GM19455 (cell line): Measurements from ENCODE around the gene RRP9.
"Not testable (repeated sequence)": the region's sequence is repeated elsewhere in the genome, so short reads cannot be mapped to it uniquely, and the experiment has no call there.

Source experiments
- ATAC-seq: cut with Tn5 transposase; IDR thresholded peaks from one replicate; pipeline ENCODE4 v1.9.1; 2021; ENCODE audit not compliant: unreplicated experiment

RRP9 gene

DNA sequence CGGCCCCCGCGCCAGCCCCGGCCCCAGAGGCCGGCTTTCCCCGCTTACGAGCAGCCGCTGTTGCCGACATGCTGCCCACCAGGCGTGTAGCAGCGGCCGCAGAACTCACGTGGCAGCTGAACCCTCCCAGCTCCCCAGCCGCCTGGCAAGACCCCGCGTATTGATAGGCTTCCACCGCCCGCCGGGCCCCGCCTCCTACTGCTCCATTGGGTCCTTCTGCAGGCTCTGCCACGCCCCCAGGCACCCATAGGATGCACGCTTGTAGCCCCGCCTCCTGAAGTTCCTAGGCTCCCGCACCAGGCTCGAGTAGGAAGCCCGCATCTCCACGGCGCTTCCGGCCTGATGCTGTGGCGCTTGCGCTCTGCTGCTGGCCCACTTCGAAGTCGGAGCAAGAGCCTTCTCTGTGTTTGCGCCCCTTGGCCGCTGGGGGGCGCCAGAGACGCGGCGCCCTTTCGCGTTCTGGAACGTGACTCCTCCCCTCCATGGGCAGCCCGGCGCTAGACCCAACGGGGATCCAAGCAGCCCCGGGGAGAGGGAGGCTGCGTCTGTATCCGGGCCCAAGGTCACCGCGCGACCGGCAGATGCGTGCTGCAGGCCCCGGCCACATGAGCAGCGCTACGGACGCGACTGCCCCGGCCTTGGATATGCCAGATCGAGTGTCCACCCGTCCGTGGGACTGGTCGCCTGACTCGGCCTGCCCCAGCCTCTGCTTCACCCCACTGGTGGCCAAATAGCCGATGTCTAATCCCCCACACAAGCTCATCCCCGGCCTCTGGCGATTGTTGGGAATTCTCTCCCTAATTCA, at the start of gene RRP9, which contains the start of gene PARP3:
RRP9 (minus strand) TSS at position 107 of the 805 bp plus-strand sequence; CDS start at position 70, 37 bp downstream.
PARP3 (plus strand) TSS at position 566 of the 805 bp plus-strand sequence. CDS start 993 bp downstream, outside the sequence.
- peak; percentile 91 for ATAC-seq

- not testable (repeated sequence) for ATAC-seq
These were observed 48.8 kb upstream of the RRP9 start for GRCh38 chr3:51990501-51990971.

GRCh38 chr3:51988286-51989146, 46.8 kb upstream of the RRP9 start:
- ATAC-seq = no peak

DNA sequence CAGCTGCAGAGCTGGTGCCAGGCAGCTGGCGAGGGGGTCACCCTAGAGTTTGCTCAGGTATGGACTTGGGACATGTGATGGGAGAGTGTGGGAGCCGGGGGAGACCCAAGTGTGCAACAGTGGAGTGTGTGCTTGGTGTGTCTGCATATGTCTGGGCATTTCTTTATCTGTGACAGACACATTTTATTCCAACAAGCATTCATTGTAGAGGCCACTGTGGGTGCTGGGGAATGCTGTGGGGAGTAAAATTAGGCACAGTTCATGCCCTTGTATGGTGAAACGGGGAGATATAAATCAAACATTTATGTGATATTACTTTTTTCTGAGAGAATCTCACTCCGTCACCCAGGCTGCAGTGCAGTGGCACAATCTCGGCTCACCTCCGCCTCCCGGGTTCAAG, 45.9 kb upstream of the RRP9 start:
- no peak for ATAC-seq

DNA sequence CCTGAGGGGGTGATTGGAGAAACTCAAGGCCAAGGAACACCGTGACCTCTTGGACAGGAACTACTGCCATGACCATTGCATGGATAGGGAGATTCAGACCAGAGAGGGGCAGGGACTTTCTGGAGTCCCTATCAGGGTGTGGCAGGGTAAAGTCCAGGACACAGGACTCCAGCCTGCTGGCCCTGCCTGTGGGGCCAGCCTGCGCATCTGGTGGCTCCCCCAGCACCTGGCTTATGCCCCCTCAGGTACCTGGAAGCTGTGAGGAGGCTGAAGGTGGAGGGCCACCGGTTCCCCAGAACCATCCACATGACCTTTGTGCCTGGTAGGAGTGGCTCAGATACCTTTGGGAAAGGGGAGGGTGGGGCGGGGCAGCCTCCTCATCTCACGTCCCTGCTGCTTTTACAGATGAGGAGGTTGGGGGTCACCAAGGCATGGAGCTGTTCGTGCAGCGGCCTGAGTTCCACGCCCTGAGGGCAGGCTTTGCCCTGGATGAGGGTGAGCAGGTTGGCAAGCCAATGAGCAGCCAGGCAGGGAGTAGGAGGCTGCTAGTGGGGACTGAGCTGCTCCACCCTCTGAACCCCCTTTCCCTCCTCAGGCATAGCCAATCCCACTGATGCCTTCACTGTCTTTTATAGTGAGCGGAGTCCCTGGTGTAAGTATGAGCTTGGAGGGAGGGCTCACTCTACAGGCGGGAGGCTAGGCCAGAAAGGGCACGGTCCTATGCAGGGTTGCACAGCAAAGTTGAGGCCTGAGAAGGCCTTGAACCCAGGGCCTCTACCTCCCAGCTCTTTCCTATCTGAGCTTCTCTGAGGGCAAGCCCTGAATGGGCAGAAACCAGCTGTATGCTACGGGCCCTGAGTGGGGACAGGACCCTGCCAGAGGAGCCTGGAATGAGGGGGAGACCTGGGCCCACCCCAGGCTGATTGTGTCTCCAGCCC, 44.6 kb upstream of the RRP9 start:
- no peak for ATAC-seq

GRCh38 chr3:51985063-51985462, 43.4 kb upstream of the RRP9 start:
- ATAC-seq = no peak

DNA sequence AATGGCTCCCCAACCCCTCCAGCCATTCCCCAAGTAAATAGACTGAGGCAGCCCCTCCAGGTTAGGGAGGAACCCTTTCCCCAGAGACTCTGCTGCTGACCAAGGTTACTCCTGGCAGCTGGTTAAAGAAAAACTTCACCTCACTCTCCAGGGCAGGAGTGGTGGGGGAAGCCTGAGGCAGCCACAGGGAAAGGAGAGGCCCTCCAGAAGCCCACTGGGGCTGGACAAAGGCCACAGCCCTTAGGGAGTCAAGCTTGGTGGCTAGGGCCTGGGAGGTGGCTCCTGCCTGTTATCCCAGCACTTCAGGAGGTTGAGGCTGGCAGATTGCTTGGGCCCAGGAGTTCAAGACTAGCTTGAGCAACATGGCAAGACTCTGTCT, 42.6 kb upstream of the RRP9 start:
- no peak for ATAC-seq

DNA sequence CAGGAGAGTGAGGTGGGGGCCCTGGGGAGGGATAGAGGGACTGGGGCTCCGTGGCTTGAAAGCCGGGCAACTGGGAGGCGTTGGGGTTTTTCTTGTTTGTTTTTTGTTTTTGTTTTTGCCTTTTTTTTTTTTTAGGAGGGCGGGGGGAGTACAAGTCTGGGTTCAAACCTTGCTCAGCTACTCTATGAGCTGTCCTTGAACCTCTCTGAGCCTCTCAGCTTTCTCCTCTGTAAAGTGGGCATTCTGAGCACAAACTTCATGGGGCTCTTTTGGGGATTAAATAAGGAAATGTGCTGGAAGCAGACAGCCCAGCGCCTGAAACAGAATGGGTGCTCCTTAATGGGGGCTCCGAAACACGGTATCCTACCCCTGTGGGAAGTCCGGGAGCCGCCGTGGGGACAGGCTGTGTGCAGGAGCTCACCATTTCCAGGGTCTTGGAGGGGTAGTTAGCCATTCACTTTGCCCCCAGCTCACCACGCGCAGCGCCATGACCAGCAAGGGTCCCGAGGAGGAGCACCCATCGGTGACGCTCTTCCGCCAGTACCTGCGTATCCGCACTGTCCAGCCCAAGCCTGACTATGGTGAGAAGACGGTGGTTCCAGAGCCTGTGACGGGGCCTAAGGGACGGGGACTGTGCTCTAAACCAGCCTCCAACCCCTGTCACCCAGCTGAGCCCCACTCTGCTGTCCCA, 42.0 kb upstream of the RRP9 start:
- no peak for ATAC-seq

DNA sequence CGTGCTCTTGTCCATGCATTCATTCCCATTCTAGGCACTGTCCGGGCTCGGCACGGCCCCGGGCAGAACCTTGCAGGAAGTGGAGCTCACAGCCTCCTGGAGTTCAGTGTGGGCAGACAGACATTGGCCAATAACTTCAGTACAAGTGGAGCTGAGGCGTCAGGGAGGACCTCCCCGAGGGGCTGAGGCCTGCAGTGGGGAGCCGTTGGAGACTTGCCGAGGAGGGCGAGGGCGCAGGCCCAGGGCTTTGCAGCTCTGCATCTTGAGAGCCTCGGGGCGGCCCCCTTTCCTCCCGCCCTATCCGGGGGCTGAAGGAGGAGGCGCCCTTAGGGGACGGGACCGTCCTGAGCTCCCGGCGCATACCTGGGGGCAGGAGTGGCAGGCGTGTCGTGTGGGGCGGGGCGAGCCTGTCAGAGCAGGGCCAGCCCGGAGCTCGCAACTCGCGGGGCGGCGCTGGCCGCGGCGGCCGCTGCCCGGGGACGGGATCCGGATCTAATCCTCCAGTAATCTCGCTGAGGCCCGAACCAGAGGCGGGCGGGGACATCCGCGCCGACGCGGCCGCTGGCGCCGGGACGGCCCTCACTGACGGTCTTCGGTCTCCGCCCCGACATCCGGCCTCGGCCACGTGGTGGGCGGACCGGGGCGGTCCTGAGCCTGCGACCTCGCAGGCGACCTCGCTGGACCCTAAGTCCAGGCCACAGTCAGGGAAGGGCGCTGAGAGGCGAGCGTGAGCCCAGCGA, 41.3 kb upstream of the RRP9 start, which contains the start of gene ACY1:
ACY1 (plus strand) TSS at position 698 of the 740 bp plus-strand sequence. CDS start 530 bp downstream, outside the sequence.
- peak; percentile 68 for ATAC-seq

DNA sequence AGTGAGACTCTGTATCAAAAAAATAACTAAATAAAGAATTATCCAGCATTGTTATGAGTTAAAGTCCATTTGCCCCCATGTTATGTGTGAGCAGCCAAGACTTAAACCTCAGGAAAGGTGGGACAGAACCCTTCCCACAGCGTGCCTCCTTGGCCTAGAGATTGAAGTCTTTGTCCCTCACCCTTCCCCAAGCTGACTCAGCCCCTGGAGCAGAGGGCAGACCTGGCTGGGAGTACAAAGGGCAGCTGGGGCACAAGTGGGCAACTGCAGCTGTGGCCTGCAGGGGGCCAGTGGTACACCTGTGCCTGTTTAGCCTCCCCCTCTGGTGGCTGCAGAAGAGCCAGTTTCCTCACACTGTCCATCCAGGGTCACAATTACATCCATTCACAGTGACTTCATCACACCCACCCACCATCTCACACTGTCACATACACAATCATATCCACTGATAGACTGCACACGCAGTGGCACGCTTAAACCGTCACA, 40.7 kb upstream of the RRP9 start:
- ATAC-seq = peak; percentile 37

- ATAC-seq = no peak
These were observed 38.5 kb upstream of the RRP9 start for GRCh38 chr3:51980253-51980652.

DNA sequence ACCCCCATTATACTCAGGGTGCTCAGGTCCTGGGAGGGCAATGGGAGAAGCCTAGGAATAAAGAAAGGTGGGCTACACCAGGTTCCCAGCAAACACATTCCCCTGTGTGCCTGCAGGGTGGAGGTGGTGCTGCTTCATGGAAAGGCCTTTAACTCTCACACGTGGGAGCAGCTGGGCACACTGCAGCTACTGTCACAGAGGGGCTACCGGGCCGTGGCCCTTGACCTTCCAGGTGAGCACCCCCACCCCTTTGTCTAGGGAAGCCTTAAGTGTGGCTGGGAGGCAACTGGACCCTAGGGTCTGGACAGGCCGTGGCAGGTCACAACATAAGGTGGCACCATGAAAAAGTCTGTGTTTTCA, 36.4 kb upstream of the RRP9 start:
- ATAC-seq = no peak

GRCh38 chr3:51977446-51978142, 35.9 kb upstream of the RRP9 start:
- no peak for ATAC-seq

DNA sequence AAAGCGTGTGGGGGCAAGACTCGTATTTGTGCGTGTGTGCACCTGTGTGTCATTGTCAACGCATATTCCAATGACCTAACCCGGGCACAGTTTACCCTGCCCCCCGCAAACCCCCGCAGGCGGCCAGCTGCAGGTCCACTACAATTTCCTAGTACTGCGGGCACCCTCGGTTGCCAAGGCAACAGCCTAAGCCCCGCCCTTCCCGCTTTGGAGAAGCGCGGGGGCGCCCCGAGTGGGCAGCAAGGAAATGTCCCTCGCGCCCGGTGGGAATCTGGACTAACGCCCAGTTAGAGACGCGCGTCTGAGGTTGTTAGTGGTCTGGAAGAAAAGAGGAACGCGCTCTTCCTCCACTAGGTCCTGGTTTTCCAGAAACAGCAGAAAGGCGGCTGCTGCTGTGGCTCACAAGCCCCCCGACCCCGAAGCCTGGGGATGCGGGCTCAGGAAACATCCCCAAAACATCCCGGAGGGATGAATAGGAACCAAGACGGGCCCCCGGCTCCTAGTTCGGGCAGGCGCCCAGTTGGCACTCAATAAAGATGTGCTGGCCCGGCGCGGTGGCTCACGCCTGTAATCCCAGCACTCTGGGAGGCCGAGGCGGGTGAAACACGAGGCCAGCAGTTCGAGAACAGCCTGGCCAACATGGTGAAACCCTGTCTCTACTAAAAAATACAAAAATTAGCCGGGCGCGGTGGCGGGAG, 34.3 kb upstream of the RRP9 start:
- no peak for ATAC-seq

- peak; percentile 50 for ATAC-seq
These were observed 33.5 kb upstream of the RRP9 start, which contains the start of gene ABHD14A for GRCh38 chr3:51974963-51975851. Gene ABHD14A (plus strand): TSS chr3:51975064. CDS start chr3:51975136, 72 bp downstream.

- no peak for ATAC-seq
These were observed 32.7 kb upstream of the RRP9 start for GRCh38 chr3:51974277-51974962.
